HCT116 (cell line): ENCODE results near the gene FURIN. TPM values are rescaled to one million over a fixed set of nuclear protein-coding genes. Genes with fewer than 3 reads are reported as not detected.

Source experiments
- ATAC-seq: fragments of 200-7000 bp; cut with Tn5 transposase; 2 replicates; pipeline ENCODE4 v1.9.1; 2020; ENCODE audit warnings: mild to moderate bottlenecking, moderate library complexity
- BruUV-seq: library from RNA; stranded (reverse); fragments of 400-500 nt; replicated peaks from 2 replicates; lab custom pipeline; 2021; lab: Mats Ljungman, UMichigan
- CTCF ChIA-PET: fragments of 300-600 bp; sonication (Branson Sonifier 250); formaldehyde crosslinking; loops from one replicate; lab custom pipeline; 2021; ENCODE audit warnings: antibody characterized with exemption; lab: Charles Lee
- POLR2A ChIA-PET: fragments of 300-600, 350-600 bp; sonication (Branson Sonifier 250); formaldehyde crosslinking; loops from one replicate; lab custom pipeline; 2021; ENCODE audit warnings: antibody characterized with exemption; lab: Charles Lee
- RAD21 ChIA-PET, 2 experiments: fragments of 300-600 bp; sonication (Branson Sonifier 250); formaldehyde crosslinking; loops; one replicate each; lab custom pipeline; 2023; ENCODE audit warnings: low total read pairs in 2 of 2; ENCODE audit not compliant: uncharacterized antibody in 2 of 2, unreplicated experiment in 2 of 2, low non-redundant PET in 1 of 2; lab: Charles Lee
- DNase-seq: peaks from one replicate; pipeline ENCODE4 v3.0.0-alpha.2; 2010; ENCODE audit warnings: low read depth, low spot score
- H2AFZ ChIP-seq: fragments of 200-600 bp; shearing (Covaris generic), sonication (generic); 2 replicates; pipeline ENCODE4 v1.6.1; 2017; ENCODE audit warnings: low read depth, mixed run types, mixed read lengths, antibody characterized with exemption, low read length; ENCODE audit not compliant: poor library complexity, severe bottlenecking
- H3K27ac ChIP-seq: 2 replicates; pipeline ENCODE4 v1.5.1; 2012; ENCODE audit warnings: low read depth, low read length
- H3K27me3 ChIP-seq: fragments of 200-600 bp; sonication (generic); 2 replicates; pipeline ENCODE4 v1.6.1; 2016; ENCODE audit warnings: mixed run types, low read length, mixed read lengths; ENCODE audit not compliant: insufficient read depth
- H3K36me3 ChIP-seq, 2 experiments: fragments of 200-500 bp in 1 of 2; fragments of 200-600 bp in 1 of 2; sonication (Bioruptor generic) in 1 of 2; sonication (generic) in 1 of 2; 2 replicates each; pipeline versions ENCODE4 v1.5.1 to v1.6.1; 2014 to 2016; ENCODE audit warnings: low read length in 2 of 2, inconsistent platforms in 1 of 2, mixed read lengths in 1 of 2, mixed run types in 1 of 2; ENCODE audit not compliant: insufficient read depth in 2 of 2, control insufficient read depth in 1 of 2
- H3K4me1 ChIP-seq, 2 experiments: fragments of 200-600 bp in 1 of 2; sonication (generic) in 1 of 2; 2 replicates each; pipeline versions ENCODE4 v1.5.1 to v1.6.1; 2012 to 2017; ENCODE audit warnings: low read length in 2 of 2, inconsistent platforms in 1 of 2, mild to moderate bottlenecking in 1 of 2, mixed read lengths in 1 of 2, mixed run types in 1 of 2, moderate library complexity in 1 of 2; ENCODE audit not compliant: insufficient read depth in 2 of 2, control insufficient read depth in 1 of 2
- H3K4me2 ChIP-seq: fragments of 200-600 bp; sonication (generic); 2 replicates; pipeline ENCODE4 v1.6.1; 2017; ENCODE audit warnings: mixed run types, low read length, mixed read lengths
- H3K4me3 ChIP-seq, 2 experiments: fragments of 200-600 bp in 1 of 2; sonication (generic) in 1 of 2; replicated peaks in 1 of 2; 2 replicates each; pipeline ENCODE4 v1.5.1; 2011 to 2016; ENCODE audit warnings: low read length in 2 of 2, control low read depth in 1 of 2, low read depth in 1 of 2, mild to moderate bottlenecking in 1 of 2, mixed read lengths in 1 of 2, mixed run types in 1 of 2
- H3K79me2 ChIP-seq: fragments of 200-600 bp; sonication (generic); 2 replicates; pipeline ENCODE4 v1.6.1; 2017; ENCODE audit warnings: mild to moderate bottlenecking, mixed run types, low read length, moderate library complexity, mixed read lengths; ENCODE audit not compliant: insufficient read depth
- H3K9ac ChIP-seq: fragments of 200-600 bp; sonication (generic); 2 replicates; pipeline ENCODE4 v1.6.1; 2016; ENCODE audit warnings: low read length, mixed read lengths
- H3K9me2 ChIP-seq: fragments of 200-600 bp; sonication (generic), shearing (Covaris generic); 2 replicates; pipeline ENCODE4 v1.6.1; 2017; ENCODE audit warnings: mixed run types, mild to moderate bottlenecking, moderate library complexity; ENCODE audit not compliant: insufficient read depth
- H3K9me3 ChIP-seq, 2 experiments: fragments of 200-500 bp in 1 of 2; fragments of 200-600 bp in 1 of 2; sonication (Bioruptor generic) in 1 of 2; sonication (generic) in 1 of 2; 2 replicates each; pipeline ENCODE4 v1.6.1; 2014 to 2017; ENCODE audit warnings: low read length in 2 of 2, mixed read lengths in 2 of 2, inconsistent platforms in 1 of 2, low read depth in 1 of 2, mild to moderate bottlenecking in 1 of 2, mixed run types in 1 of 2, moderate library complexity in 1 of 2; ENCODE audit not compliant: control insufficient read depth in 1 of 2, insufficient read depth in 1 of 2
- H4K20me1 ChIP-seq: fragments of 200-600 bp; sonication (generic), shearing (Covaris generic); 2 replicates; pipeline ENCODE4 v1.6.1; 2017; ENCODE audit warnings: mixed run types, mild to moderate bottlenecking, moderate library complexity; ENCODE audit not compliant: insufficient read depth
- CBX3 ChIP-seq: IDR thresholded peaks from 2 replicates; pipeline ENCODE4 v1.6.1; 2012; ENCODE audit warnings: low read depth
- EGR1 ChIP-seq: IDR thresholded peaks from 2 replicates; pipeline ENCODE4 v1.6.1; 2012; ENCODE audit warnings: low read depth
- EZH2 ChIP-seq: fragments of 200-600 bp; sonication (generic); IDR thresholded peaks from 2 replicates; pipeline ENCODE4 v1.6.1; 2017; ENCODE audit warnings: antibody characterized with exemption, mixed run types
- POLR2A ChIP-seq: IDR thresholded peaks from 2 replicates; pipeline ENCODE4 v1.7.0; 2011; ENCODE audit warnings: borderline replicate concordance; ENCODE audit not compliant: insufficient read depth, insufficient read length; ENCODE audit errors: extremely low read depth
- SIN3A ChIP-seq: IDR thresholded peaks from 2 replicates; pipeline ENCODE4 v1.6.1; 2012; ENCODE audit warnings: low read depth
- YY1 ChIP-seq: IDR thresholded peaks from 2 replicates; pipeline ENCODE4 v1.6.1; 2011; ENCODE audit warnings: low read length, low read depth, moderate library complexity, mild to moderate bottlenecking; ENCODE audit not compliant: insufficient replicate concordance; ENCODE audit errors: extremely low read depth
- ZFX ChIP-seq: fragments of 450-650 bp; IDR thresholded peaks from 2 replicates; pipeline ENCODE4 v1.6.1; 2017
- intact Hi-C: fragments of 100-400 bp; cut with micrococcal nuclease; formaldehyde crosslinking; loops from 2 replicates; pipeline ENCODE4 v1.10.0; 2022
- total RNA-seq: library from RNA; stranded (reverse); gene quantifications from one replicate; pipeline ENCODE4 v1.2.1, GENCODE V29; 2021; ENCODE audit not compliant: unreplicated experiment
- TF ChIP-seq, protein P1 (sequence below): IDR thresholded peaks from 2 replicates; pipeline ENCODE4 v1.6.1; 2011; ENCODE audit warnings: mild to moderate bottlenecking, low read length, moderate library complexity; ENCODE audit not compliant: insufficient replicate concordance; ENCODE audit errors: extremely low read depth
- TF ChIP-seq, protein P2 (sequence below): IDR thresholded peaks from 2 replicates; pipeline ENCODE4 v1.6.1; 2012
- TF ChIP-seq, protein P3 (sequence below): IDR thresholded peaks from 2 replicates; pipeline ENCODE4 v1.6.1; 2012; ENCODE audit warnings: low read depth

Gene FURIN
- total RNA-seq, 1 experiment from 2014 or later: 42.0 TPM

DNA sequence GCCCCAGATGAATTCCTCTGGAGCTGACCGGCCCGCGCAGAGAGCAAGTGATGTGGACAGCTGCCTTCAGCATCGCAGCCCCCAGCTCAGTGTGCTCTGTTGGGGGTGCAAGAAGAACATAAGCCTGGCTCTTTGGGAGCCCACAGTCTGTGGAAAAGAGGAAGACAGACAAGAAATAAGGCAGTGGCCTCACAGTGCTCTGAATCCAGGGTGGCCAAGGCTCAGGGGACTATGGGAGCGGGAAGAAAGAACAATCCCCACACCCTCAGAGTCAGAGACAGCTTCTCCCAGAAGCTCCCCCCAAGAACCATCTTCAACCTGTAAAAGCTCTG is 64.2 kb downstream of the FURIN start:
- H3K9ac ChIP-seq: peak overlapping the region; percentile 67
- H2AFZ ChIP-seq: peak overlapping the region; percentile 63
- no peak; the same call in none of the 2 replicates for TF ChIP-seq ZFX
- no peak for TF ChIP-seq EZH2
- TF ChIP-seq POLR2A: no peak
- TF ChIP-seq SIN3A: no peak
- TF ChIP-seq, protein P1, sequence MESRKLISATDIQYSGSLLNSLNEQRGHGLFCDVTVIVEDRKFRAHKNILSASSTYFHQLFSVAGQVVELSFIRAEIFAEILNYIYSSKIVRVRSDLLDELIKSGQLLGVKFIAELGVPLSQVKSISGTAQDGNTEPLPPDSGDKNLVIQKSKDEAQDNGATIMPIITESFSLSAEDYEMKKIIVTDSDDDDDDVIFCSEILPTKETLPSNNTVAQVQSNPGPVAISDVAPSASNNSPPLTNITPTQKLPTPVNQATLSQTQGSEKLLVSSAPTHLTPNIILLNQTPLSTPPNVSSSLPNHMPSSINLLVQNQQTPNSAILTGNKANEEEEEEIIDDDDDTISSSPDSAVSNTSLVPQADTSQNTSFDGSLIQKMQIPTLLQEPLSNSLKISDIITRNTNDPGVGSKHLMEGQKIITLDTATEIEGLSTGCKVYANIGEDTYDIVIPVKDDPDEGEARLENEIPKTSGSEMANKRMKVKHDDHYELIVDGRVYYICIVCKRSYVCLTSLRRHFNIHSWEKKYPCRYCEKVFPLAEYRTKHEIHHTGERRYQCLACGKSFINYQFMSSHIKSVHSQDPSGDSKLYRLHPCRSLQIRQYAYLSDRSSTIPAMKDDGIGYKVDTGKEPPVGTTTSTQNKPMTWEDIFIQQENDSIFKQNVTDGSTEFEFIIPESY: no peak
- no peak for TF ChIP-seq YY1
- TF ChIP-seq, protein P2, sequence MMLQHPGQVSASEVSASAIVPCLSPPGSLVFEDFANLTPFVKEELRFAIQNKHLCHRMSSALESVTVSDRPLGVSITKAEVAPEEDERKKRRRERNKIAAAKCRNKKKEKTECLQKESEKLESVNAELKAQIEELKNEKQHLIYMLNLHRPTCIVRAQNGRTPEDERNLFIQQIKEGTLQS: no peak
- no peak for TF ChIP-seq CBX3
- TF ChIP-seq, protein P3, sequence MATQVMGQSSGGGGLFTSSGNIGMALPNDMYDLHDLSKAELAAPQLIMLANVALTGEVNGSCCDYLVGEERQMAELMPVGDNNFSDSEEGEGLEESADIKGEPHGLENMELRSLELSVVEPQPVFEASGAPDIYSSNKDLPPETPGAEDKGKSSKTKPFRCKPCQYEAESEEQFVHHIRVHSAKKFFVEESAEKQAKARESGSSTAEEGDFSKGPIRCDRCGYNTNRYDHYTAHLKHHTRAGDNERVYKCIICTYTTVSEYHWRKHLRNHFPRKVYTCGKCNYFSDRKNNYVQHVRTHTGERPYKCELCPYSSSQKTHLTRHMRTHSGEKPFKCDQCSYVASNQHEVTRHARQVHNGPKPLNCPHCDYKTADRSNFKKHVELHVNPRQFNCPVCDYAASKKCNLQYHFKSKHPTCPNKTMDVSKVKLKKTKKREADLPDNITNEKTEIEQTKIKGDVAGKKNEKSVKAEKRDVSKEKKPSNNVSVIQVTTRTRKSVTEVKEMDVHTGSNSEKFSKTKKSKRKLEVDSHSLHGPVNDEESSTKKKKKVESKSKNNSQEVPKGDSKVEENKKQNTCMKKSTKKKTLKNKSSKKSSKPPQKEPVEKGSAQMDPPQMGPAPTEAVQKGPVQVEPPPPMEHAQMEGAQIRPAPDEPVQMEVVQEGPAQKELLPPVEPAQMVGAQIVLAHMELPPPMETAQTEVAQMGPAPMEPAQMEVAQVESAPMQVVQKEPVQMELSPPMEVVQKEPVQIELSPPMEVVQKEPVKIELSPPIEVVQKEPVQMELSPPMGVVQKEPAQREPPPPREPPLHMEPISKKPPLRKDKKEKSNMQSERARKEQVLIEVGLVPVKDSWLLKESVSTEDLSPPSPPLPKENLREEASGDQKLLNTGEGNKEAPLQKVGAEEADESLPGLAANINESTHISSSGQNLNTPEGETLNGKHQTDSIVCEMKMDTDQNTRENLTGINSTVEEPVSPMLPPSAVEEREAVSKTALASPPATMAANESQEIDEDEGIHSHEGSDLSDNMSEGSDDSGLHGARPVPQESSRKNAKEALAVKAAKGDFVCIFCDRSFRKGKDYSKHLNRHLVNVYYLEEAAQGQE: no peak
- no peak for TF ChIP-seq EGR1
- ChIA-PET RAD21 (interaction anchor here in 1 of 2 experiments (1.1 kb wide), 1 partner anchor 22 kb away, joined by 3 read pairs; the partner anchor contains the start of gene RCCD1), POLR2A (interaction anchor here (0.6 to 2.4 kb wide), 6 partner anchors 22 to 577 kb away, joined by 3 to 7 read pairs (median 4); partner anchors contain the start of genes MAN2A2 and RCCD1), CTCF (interaction anchor here (0.8 to 6.9 kb wide), 20 partner anchors 9 to 639 kb away, joined by 3 to 70 read pairs (median 7); partner anchors contain the start of genes MAN2A2, PRC1 and RCCD1)
- no peaks in the 10 kb centered on the region; a peak in 1 of 4 replicates for H3K36me3 ChIP-seq
- intact Hi-C loops: loop anchor here (1.0 to 5.0 kb wide), 3 partner anchors 100 to 639 kb away; no protein-coding TSS in a partner anchor
- no peaks in the 10 kb centered on the region for H4K20me1 ChIP-seq
- H3K9me2 ChIP-seq: no peaks in the 10 kb centered on the region
- BruUV-seq: no TSS peak
- no peak for DNase-seq
- peak overlapping the region; percentile 99 for H3K4me2 ChIP-seq
- no peaks in the 10 kb centered on the region for H3K27me3 ChIP-seq
- H3K27ac ChIP-seq: peak overlapping the region; percentile 78; the same call in 1 of the 2 replicates
- H3K4me3 ChIP-seq: peak overlapping the region; percentile 92 to 93
- H3K4me1 ChIP-seq: peaks cover 20 to 53% of the 10 kb centered on the region in 2 experiments; a peak in 3 of 4 replicates
- H3K9me3 ChIP-seq: no peaks in the 10 kb centered on the region
- no peak for ATAC-seq
- H3K79me2 ChIP-seq: peaks cover 22% of the 10 kb centered on the region; the same call in 1 of the 2 replicates

Other genes starting within 250 kb of the FURIN start
- gene BLM, start 151.2 kb upstream of the FURIN start, total RNA-seq: 24.6 TPM
- 5.3 TPM for gene FES, start 15.9 kb downstream of the FURIN start, total RNA-seq
- gene MAN2A2, start 34.7 kb downstream of the FURIN start, total RNA-seq: 44.9 TPM
- gene HDDC3, start 64.0 kb downstream of the FURIN start, total RNA-seq: 20.4 TPM
- 95.4 TPM for gene UNC45A, start 66.7 kb downstream of the FURIN start, total RNA-seq
- 38.5 TPM for gene RCCD1, start 86.3 kb downstream of the FURIN start, total RNA-seq
- gene PRC1, start 125.9 kb downstream of the FURIN start, total RNA-seq: 186 TPM
- gene VPS33B, start 154.0 kb downstream of the FURIN start, total RNA-seq: 23.1 TPM
- gene SV2B, start 231.7 kb downstream of the FURIN start, total RNA-seq: not detected